ENCODE results near the gene EPHB2.
A peak's percentile ranks its signal among the peaks of the same experiment; 100 is the strongest.

Gene EPHB2

DNA sequence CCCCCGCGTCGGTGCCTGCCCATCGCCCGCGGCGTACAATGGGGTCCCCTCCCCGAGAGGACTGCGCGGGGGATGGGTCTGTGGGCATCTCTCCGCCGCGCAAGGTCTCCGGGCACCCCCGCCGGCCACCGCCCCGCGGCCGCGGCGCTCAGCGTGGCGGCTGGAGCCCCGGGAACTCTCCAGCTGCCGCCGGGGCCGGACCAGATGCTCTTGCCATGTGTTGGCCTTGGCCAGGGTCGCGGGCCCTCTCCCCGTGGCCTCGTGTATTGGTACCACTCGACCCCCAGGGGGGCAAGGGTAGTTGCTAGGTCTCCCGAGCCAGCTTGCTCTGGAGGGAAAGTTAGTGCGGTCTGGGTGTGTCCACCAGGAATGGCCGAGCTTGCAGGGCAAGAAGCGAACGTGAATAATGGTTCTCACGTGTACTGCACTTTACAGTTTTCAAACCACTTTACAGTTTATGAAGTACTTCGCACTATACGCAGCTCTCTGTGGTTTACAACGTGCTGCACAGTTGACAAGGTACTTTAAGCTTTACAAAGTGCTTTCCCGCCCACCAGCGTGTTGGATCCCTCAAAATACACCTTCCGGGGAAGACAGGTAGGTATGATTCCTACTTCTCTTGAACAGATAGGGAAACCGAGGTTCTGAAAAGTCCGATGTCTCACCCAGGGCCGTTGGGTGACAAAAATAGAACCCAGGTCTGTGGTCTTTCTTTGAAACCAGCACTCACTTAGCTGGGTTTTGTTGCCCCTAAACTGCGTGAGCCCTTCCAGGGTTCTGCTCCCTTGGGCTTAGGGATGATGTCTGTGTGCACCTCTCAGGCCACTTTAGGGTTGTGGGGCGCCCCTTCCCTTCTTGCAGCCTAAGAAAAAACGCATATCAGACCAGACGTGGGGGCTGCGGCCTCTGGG, 1.2 kb downstream of the EPHB2 start:
- DNase-seq (ENCODE audit: low spot score) (no peak), ATAC-seq (ENCODE audit: low read depth) (peak; percentile 20; the same call in 2 of the 3 replicates)
- no peaks in the 10 kb centered on the region for H3K36me3 ChIP-seq (ENCODE audit: low read depth)
- peak overlapping the region; percentile 60 for H3K4me3 ChIP-seq (ENCODE audit: severe bottlenecking)
- TF ChIP-seq, protein P1, sequence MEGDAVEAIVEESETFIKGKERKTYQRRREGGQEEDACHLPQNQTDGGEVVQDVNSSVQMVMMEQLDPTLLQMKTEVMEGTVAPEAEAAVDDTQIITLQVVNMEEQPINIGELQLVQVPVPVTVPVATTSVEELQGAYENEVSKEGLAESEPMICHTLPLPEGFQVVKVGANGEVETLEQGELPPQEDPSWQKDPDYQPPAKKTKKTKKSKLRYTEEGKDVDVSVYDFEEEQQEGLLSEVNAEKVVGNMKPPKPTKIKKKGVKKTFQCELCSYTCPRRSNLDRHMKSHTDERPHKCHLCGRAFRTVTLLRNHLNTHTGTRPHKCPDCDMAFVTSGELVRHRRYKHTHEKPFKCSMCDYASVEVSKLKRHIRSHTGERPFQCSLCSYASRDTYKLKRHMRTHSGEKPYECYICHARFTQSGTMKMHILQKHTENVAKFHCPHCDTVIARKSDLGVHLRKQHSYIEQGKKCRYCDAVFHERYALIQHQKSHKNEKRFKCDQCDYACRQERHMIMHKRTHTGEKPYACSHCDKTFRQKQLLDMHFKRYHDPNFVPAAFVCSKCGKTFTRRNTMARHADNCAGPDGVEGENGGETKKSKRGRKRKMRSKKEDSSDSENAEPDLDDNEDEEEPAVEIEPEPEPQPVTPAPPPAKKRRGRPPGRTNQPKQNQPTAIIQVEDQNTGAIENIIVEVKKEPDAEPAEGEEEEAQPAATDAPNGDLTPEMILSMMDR (IDR thresholded peaks at IDR 0.05; ENCODE audit: poor library complexity, severe bottlenecking): no peak
- no peaks in the 10 kb centered on the region for H3K27me3 ChIP-seq (ENCODE audit: insufficient read depth, poor library complexity, severe bottlenecking)
- H3K4me1 ChIP-seq (ENCODE audit: insufficient read depth, poor library complexity, severe bottlenecking): peaks cover 6% of the 10 kb centered on the region
- H3K9me3 ChIP-seq (ENCODE audit: severe bottlenecking): no peaks in the 10 kb centered on the region
- H3K27ac ChIP-seq (ENCODE audit: poor library complexity, severe bottlenecking): peak overlapping the region; percentile 47

DNA sequence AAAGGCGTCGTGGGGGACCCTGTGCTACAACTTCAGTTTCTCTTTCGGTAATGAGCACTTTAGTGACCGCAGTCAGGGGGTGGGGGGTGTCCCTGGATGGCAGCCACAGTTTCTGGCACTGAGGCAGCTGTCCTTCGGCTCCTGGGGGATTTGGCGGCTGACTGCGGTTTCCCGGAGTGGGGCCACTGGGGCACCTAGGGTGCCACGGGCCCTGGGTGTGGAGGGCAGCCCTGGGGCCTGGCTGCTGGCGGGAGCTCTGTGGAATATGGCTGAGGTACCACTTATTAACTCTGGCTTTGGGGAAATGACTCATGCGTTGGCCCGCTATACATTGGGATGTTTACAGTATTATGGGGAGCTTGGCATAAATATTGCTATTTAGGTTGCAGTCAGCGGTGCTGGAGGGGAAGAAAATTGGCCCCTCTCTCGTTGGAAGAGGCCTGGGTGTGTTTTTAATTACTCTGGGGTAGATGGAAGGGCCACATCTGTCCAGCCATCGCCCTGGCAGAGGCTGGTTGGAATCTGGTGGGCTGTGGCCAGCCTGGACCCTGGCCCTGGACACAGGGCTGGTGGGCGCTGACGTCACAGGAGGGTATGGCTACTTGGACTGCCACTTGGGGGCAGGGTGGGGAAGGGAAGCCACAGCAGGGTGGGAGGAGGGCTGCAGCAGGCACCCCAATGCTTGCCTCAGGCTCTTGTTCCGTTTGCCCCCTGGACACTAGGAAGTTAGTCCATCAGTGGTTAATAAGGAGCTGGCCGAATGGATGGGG, 2.0 kb downstream of the EPHB2 start:
- Histone ChIP-seq H3K4me1 (ENCODE audit: insufficient read depth, poor library complexity, severe bottlenecking) (peaks cover 6% of the 10 kb centered on the region), H3K4me3 (ENCODE audit: severe bottlenecking) (no peak overlapping the region), H3K27ac (ENCODE audit: poor library complexity, severe bottlenecking) (no peak overlapping the region), H3K27me3 (ENCODE audit: insufficient read depth, poor library complexity, severe bottlenecking) (no peaks in the 10 kb centered on the region), H3K9me3 (ENCODE audit: severe bottlenecking) (no peaks in the 10 kb centered on the region), H3K36me3 (ENCODE audit: low read depth) (no peaks in the 10 kb centered on the region)
- DNase-seq (ENCODE audit: low spot score) (no peak), ATAC-seq (ENCODE audit: low read depth) (peak; percentile 42; the same call in 2 of the 3 replicates)
- TF ChIP-seq, protein P1 (IDR thresholded peaks at IDR 0.05; ENCODE audit: poor library complexity, severe bottlenecking): no peak

DNA sequence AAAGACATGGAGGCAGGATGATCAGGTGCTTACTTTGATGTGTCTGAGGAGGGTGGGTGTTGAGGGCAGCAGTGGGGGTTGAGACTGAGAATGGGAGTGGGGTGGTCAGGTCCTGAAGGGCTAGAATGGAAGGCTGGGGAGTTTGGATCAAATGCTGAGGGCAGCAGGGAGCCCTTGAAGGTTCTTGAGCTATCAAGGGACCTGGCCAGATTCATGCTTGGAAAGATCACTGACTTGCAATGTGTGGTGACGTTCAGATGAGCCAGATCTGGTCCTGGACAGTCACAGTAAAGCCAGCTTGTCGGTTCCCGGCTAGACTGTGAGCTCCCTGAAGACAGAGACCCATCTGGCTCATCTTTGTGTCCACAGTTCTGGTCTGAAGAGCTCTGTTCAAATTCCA, 3.8 kb downstream of the EPHB2 start:
- no peak for ATAC-seq (ENCODE audit: low read depth)
- TF ChIP-seq, protein P1 (IDR thresholded peaks at IDR 0.05; ENCODE audit: poor library complexity, severe bottlenecking): no peak
- no peak for DNase-seq (ENCODE audit: low spot score)
- peaks cover 6% of the 10 kb centered on the region for H3K4me1 ChIP-seq (ENCODE audit: insufficient read depth, poor library complexity, severe bottlenecking)
- no peaks in the 10 kb centered on the region for H3K27me3 ChIP-seq (ENCODE audit: insufficient read depth, poor library complexity, severe bottlenecking)
- no peaks in the 10 kb centered on the region for H3K9me3 ChIP-seq (ENCODE audit: severe bottlenecking)
- no peak overlapping the region for H3K27ac ChIP-seq (ENCODE audit: poor library complexity, severe bottlenecking)
- H3K36me3 ChIP-seq (ENCODE audit: low read depth): no peaks in the 10 kb centered on the region
- H3K4me3 ChIP-seq (ENCODE audit: severe bottlenecking): no peak overlapping the region

DNA sequence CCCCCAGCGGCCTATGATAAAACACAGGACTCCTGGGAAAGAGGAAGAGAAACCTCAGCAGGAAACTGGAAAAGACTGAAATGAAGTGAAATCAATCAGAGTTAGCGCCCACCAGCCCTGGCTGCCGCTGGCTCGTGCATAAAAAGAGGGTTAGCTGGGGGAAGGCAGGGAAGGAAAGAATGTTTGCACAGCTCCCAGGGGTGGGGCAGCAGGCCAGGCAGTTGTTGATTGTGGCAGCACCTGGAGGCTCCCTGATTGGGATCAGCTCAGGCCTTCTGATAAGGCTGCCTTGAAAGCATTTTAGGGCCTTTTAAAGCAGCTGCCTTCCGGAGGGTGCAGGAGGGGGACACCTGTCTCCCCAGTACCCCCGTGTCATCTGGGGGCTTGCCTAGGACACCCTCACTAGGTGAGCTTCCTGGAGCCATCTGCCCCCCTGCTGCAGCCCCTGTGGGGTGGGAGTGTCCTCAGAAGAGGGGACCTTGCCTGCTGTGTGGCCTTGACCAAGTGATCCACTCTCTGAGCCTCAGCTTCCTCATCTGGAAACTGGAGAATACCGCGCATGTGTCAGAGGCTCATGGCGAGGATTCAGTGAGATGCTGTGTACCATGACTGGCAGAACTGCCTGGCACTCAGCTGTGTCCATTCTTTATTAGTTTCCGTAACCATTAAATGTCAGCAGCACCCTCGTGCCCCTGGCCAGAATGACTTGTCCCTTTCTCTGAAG, 6.6 kb downstream of the EPHB2 start:
- H3K4me3 ChIP-seq (ENCODE audit: severe bottlenecking): no peak overlapping the region
- no peak for DNase-seq (ENCODE audit: low spot score)
- peaks cover 4% of the 10 kb centered on the region for H3K4me1 ChIP-seq (ENCODE audit: insufficient read depth, poor library complexity, severe bottlenecking)
- TF ChIP-seq, protein P1 (IDR thresholded peaks at IDR 0.05; ENCODE audit: poor library complexity, severe bottlenecking): no peak
- ATAC-seq (ENCODE audit: low read depth): peak; percentile 38; the same call in 1 of the 3 replicates
- no peak overlapping the region for H3K27ac ChIP-seq (ENCODE audit: poor library complexity, severe bottlenecking)
- H3K36me3 ChIP-seq (ENCODE audit: low read depth): no peaks in the 10 kb centered on the region
- no peaks in the 10 kb centered on the region for H3K9me3 ChIP-seq (ENCODE audit: severe bottlenecking)
- no peaks in the 10 kb centered on the region for H3K27me3 ChIP-seq (ENCODE audit: insufficient read depth, poor library complexity, severe bottlenecking)
